Measurements from ENCODE around the gene DYNLRB1.

Gene DYNLRB1

DNA sequence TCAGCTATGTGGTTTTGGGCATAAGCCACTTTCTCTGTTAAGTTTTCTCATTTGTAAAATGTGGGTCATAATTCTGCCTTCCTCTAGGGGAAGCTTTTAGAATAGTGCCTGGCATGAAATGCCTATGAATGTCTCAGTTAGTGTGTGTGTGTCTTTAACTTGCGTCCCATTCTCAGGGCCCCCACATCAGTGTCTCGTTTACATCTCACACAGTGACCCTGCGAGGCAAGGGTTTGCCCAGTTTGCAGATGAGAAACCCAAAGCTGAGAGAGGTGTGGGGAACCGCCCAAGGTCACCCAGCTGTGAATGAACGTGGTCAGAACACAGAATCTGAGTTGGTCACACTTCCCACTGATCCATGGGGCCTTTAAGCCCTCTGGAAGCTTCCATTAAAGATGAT lies 14.1 kb downstream of the DYNLRB1 start:
- DNase-seq (ENCODE audit: low read depth) = no peak
- no peak overlapping the region for H3K4me3 ChIP-seq (ENCODE audit: low read depth, low read length)
- TF ChIP-seq, protein P1, sequence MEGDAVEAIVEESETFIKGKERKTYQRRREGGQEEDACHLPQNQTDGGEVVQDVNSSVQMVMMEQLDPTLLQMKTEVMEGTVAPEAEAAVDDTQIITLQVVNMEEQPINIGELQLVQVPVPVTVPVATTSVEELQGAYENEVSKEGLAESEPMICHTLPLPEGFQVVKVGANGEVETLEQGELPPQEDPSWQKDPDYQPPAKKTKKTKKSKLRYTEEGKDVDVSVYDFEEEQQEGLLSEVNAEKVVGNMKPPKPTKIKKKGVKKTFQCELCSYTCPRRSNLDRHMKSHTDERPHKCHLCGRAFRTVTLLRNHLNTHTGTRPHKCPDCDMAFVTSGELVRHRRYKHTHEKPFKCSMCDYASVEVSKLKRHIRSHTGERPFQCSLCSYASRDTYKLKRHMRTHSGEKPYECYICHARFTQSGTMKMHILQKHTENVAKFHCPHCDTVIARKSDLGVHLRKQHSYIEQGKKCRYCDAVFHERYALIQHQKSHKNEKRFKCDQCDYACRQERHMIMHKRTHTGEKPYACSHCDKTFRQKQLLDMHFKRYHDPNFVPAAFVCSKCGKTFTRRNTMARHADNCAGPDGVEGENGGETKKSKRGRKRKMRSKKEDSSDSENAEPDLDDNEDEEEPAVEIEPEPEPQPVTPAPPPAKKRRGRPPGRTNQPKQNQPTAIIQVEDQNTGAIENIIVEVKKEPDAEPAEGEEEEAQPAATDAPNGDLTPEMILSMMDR (IDR thresholded peaks at IDR 0.05; ENCODE audit: control insufficient read depth, extremely low read depth, insufficient read depth) = no peak

DNA sequence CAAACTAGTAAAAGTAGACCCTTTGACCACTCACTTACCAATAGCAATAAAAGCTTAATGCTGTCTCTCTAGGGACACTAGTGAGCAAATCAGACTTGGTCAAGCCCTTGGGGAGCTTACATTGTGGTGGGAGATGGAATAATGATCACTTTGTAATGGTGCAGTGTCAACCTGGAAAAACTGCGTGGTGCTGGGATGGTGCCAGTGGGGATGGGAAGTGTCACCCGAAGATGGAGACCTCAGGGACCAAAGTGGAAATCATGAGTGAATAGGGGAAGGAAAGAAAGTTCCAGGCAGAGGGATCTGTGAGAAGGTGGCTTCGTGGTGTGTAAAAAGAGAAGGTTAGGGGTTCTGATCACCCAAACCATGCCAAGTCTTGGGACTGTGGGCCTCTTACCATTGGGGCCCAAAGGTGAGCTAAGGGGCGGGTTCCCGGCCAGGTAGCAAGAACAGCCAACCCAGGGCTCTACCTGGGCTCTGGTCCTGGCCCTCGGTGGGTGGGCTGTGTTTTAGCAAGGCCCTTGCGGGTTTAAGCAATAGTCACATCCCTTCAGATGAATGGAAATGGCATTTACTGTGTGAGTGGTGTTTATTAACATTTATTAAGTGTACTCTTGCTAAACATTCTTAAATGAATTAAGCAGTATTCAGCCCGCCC lies 15.5 kb downstream of the DYNLRB1 start:
- TF ChIP-seq, protein P1 (IDR thresholded peaks at IDR 0.05; ENCODE audit: control insufficient read depth, extremely low read depth, insufficient read depth) = no peak
- no peak for DNase-seq (ENCODE audit: low read depth)
- no peak overlapping the region for H3K4me3 ChIP-seq (ENCODE audit: low read depth, low read length)

DNA sequence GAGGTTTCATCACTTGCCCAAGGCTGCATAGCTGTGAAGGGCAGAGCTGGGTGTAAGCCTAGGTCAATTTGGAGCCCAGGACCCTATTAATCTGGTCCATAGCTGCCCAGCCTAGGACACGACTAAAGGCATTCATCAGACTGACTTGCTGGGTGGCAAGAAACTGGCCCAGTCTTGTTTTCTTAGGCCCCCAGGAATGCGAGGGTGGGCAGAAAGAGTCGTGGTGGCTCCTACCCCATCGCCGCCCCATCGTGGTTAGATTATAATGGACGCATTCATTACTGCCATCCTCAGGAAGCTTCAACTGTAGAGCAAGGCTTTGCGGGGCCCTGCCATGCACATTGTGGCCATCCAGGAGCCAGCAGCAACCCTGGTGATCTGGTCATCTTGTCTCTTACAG lies 16.1 kb downstream of the DYNLRB1 start:
- DNase-seq (ENCODE audit: low read depth) = no peak
- TF ChIP-seq, protein P1 (IDR thresholded peaks at IDR 0.05; ENCODE audit: control insufficient read depth, extremely low read depth, insufficient read depth) = no peak
- H3K4me3 ChIP-seq (ENCODE audit: low read depth, low read length) = no peak overlapping the region

DNA sequence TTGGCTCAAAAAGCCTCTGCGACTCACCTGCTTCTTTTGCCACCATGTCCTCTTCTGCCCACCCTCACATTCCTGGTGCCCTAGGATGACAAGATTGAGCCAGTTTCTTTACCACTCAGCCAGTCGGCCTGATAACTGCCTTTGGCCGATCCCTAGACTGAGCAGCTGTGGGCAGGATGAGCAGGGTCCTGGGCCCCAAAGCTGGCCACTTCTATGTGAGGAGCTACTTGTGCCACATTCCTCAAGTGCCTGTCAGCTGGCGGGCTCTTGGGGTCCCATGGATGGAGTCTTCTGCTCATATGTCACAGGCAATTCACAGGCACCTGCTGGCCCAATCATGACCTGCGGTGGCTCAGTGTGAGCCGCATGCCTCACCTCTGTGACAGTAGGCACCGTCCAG lies 16.5 kb downstream of the DYNLRB1 start:
- no peak for DNase-seq (ENCODE audit: low read depth)
- no peak overlapping the region for H3K4me3 ChIP-seq (ENCODE audit: low read depth, low read length)
- TF ChIP-seq, protein P1 (IDR thresholded peaks at IDR 0.05; ENCODE audit: control insufficient read depth, extremely low read depth, insufficient read depth) = no peak

DNA sequence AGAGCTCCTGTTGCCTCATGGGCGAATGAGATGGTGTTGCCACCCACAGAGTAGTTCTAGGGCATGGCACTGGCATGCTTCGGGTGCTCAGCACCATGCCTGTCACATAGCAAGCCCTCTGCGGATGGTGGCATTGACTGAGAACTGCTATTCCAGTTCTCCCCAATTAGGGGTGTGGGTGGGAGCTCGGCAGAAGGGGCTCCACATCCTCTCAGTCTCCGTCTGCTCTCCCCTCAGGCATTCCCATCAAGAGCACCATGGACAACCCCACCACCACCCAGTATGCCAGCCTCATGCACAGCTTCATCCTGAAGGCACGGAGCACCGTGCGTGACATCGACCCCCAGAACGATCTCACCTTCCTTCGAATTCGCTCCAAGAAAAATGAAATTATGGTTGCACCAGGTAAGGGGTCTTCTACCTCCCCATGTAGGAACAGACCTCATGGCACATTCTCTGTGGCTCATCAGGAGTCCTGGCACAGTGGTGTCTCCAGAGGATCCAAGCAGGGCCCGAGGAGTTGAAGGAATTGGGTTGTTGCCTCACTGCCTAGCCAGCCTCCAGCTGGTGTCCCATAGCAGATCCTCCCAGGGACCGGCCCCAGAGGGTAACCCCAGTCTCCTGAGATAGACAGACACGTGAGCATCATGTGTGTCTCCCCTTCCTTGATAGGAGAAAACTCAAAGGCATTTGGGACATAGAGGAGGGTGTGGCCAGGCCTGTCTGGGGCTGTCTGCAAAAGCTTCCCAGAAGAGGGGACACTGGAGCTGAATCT lies 18.4 kb downstream of the DYNLRB1 start:
- TF ChIP-seq, protein P1 (IDR thresholded peaks at IDR 0.05; ENCODE audit: control insufficient read depth, extremely low read depth, insufficient read depth) = no peak
- no peak overlapping the region for H3K4me3 ChIP-seq (ENCODE audit: low read depth, low read length)
- no peak for DNase-seq (ENCODE audit: low read depth)

DNA sequence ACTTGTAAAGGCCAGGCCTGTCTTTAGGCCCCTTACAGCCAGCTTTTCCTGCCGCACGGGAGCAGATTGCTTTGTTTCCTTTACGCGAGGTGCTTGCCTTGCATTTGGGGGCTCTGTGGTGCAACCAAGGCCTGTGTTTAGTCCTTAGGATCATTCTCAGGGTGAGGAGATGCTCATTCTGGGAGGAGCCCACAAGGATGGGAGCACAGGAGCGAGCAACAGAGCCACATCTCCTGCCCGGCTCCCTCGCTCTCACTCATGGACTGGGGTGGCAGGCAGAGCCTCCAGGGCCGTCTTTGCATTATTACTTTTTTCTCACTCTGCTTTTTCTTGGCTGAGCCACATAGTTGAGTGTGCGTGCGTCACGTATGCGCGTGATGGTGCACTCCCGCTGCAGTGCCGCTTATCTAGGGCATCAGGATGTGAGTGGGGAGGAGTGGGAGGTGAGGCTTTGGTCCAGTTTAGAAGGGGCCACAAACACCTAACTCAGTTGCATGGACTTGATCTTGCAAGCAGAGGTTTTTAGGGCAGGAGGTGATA lies 19.1 kb downstream of the DYNLRB1 start:
- DNase-seq (ENCODE audit: low read depth) = no peak
- H3K4me3 ChIP-seq (ENCODE audit: low read depth, low read length) = no peak overlapping the region
- TF ChIP-seq, protein P1 (IDR thresholded peaks at IDR 0.05; ENCODE audit: control insufficient read depth, extremely low read depth, insufficient read depth) = no peak

Measured in LNCaP clone FGC (cell line).